Measurements from ENCODE around the gene C1QTNF1.

C1QTNF1 gene

GRCh38 chr17:78996781-78997201 is 27.2 kb upstream of the C1QTNF1 start:
- no peak for DNase-seq (ENCODE audit: low read depth in 1 of 2, low spot score in 1 of 2)
- TF ChIP-seq, protein P1, sequence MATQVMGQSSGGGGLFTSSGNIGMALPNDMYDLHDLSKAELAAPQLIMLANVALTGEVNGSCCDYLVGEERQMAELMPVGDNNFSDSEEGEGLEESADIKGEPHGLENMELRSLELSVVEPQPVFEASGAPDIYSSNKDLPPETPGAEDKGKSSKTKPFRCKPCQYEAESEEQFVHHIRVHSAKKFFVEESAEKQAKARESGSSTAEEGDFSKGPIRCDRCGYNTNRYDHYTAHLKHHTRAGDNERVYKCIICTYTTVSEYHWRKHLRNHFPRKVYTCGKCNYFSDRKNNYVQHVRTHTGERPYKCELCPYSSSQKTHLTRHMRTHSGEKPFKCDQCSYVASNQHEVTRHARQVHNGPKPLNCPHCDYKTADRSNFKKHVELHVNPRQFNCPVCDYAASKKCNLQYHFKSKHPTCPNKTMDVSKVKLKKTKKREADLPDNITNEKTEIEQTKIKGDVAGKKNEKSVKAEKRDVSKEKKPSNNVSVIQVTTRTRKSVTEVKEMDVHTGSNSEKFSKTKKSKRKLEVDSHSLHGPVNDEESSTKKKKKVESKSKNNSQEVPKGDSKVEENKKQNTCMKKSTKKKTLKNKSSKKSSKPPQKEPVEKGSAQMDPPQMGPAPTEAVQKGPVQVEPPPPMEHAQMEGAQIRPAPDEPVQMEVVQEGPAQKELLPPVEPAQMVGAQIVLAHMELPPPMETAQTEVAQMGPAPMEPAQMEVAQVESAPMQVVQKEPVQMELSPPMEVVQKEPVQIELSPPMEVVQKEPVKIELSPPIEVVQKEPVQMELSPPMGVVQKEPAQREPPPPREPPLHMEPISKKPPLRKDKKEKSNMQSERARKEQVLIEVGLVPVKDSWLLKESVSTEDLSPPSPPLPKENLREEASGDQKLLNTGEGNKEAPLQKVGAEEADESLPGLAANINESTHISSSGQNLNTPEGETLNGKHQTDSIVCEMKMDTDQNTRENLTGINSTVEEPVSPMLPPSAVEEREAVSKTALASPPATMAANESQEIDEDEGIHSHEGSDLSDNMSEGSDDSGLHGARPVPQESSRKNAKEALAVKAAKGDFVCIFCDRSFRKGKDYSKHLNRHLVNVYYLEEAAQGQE (IDR thresholded peaks at IDR 0.05; ENCODE audit: insufficient replicate concordance, low read depth) = no peak
- TF ChIP-seq POLR2AphosphoS5 (IDR thresholded peaks at IDR 0.05; ENCODE audit: low read depth) = no peak
- TF ChIP-seq GABPA (IDR thresholded peaks at IDR 0.05; ENCODE audit: low read depth) = no peak
- TF ChIP-seq, protein P2, sequence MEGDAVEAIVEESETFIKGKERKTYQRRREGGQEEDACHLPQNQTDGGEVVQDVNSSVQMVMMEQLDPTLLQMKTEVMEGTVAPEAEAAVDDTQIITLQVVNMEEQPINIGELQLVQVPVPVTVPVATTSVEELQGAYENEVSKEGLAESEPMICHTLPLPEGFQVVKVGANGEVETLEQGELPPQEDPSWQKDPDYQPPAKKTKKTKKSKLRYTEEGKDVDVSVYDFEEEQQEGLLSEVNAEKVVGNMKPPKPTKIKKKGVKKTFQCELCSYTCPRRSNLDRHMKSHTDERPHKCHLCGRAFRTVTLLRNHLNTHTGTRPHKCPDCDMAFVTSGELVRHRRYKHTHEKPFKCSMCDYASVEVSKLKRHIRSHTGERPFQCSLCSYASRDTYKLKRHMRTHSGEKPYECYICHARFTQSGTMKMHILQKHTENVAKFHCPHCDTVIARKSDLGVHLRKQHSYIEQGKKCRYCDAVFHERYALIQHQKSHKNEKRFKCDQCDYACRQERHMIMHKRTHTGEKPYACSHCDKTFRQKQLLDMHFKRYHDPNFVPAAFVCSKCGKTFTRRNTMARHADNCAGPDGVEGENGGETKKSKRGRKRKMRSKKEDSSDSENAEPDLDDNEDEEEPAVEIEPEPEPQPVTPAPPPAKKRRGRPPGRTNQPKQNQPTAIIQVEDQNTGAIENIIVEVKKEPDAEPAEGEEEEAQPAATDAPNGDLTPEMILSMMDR (IDR thresholded peaks at IDR 0.05; ENCODE audit: insufficient read depth, low read length) = no peak
- TF ChIP-seq SPI1 (IDR thresholded peaks at IDR 0.05; ENCODE audit: borderline replicate concordance, low read depth) = no peak
- no peak overlapping the region for H3K27ac ChIP-seq (replicated peaks)

DNA sequence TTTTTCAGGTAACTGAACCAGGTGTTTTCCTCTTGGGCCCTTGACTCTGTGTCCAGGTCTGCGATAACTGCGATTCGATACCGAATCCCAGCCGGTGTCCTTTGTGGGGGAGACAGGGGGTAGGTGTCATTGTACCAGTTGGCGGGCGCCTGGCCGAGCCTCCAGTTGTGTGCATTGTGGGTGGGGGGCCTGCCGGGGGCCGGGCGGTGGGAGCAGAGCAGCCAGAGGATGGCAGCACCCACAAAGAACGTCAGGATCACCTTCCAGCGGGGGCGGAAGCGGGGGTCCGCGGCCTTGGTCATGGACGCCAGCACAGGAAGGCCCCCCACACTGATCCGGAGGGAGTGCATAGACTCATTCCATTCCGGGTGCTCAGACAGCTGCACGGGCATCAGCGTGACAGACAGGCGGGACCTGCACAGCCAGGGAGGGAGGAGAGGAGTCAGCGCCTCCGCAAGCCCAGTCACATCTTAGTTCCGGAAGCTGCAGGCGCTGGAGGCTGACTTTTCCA is 26.7 kb upstream of the C1QTNF1 start:
- Histone ChIP-seq H3K27ac (replicated peaks) (no peak overlapping the region), H3K4me3 (replicated peaks; ENCODE audit: insufficient read depth, low read length) (no peak overlapping the region), H3K27me3 (ENCODE audit: insufficient read depth, poor library complexity, severe bottlenecking) (no peaks in the 10 kb centered on the region)
- no peak for DNase-seq (ENCODE audit: low read depth in 1 of 2, low spot score in 1 of 2)
- TF ChIP-seq GABPA (IDR thresholded peaks at IDR 0.05; ENCODE audit: low read depth) = no peak
- TF ChIP-seq, protein P1 (IDR thresholded peaks at IDR 0.05; ENCODE audit: insufficient replicate concordance, low read depth) = no peak
- no peak for TF ChIP-seq SPI1 (IDR thresholded peaks at IDR 0.05; ENCODE audit: borderline replicate concordance, low read depth)
- TF ChIP-seq, protein P2 (IDR thresholded peaks at IDR 0.05; ENCODE audit: insufficient read depth, low read length) = no peak
- no peak for TF ChIP-seq POLR2AphosphoS5 (IDR thresholded peaks at IDR 0.05; ENCODE audit: low read depth)

More at GRCh38 chr17:78996781-78997201, 27.2 kb upstream of the C1QTNF1 start:
- no peaks in the 10 kb centered on the region for H3K27me3 ChIP-seq (ENCODE audit: insufficient read depth, poor library complexity, severe bottlenecking)
- no peak overlapping the region for H3K4me3 ChIP-seq (replicated peaks; ENCODE audit: insufficient read depth, low read length)

- TF ChIP-seq POLR2AphosphoS5 (IDR thresholded peaks at IDR 0.05; ENCODE audit: low read depth) (no peak), GABPA (IDR thresholded peaks at IDR 0.05; ENCODE audit: low read depth) (no peak), SPI1 (IDR thresholded peaks at IDR 0.05; ENCODE audit: borderline replicate concordance, low read depth) (no peak)
- TF ChIP-seq, protein P2 (IDR thresholded peaks at IDR 0.05; ENCODE audit: insufficient read depth, low read length) = no peak
- TF ChIP-seq, protein P1 (IDR thresholded peaks at IDR 0.05; ENCODE audit: insufficient replicate concordance, low read depth) = no peak
- Histone ChIP-seq H3K4me3 (replicated peaks; ENCODE audit: insufficient read depth, low read length) (no peak overlapping the region), H3K27ac (replicated peaks) (no peak overlapping the region), H3K27me3 (ENCODE audit: insufficient read depth, poor library complexity, severe bottlenecking) (no peaks in the 10 kb centered on the region)
- no peak for DNase-seq (ENCODE audit: low read depth in 1 of 2, low spot score in 1 of 2)
Observed at GRCh38 chr17:78997881-78998280, 26.1 kb upstream of the C1QTNF1 start.
